Pancreas (tissue), 10 donors: Measurements from ENCODE around the gene KPRP. TPM values are rescaled to one million over a fixed set of nuclear protein-coding genes. Genes with fewer than 3 reads are reported as not detected.

ENCODE experiments used
- ATAC-seq, 4 donors: fragments of 200-7000 bp; cut with Tn5 transposase; one replicate each; pipeline versions ENCODE4 v1.8.0 to v1.9.1; 2020; ENCODE audit warnings: mild to moderate bottlenecking in 4 of 4, moderate library complexity in 4 of 4
- DNase-seq, 6 donors: peaks; one replicate each; pipeline ENCODE4 v3.0.0-alpha.2; 2020
- FAIRE-seq: peaks from 2 replicates; lab custom pipeline; 2012; peaks lifted over from hg19 to GRCh38; lab: Jason Lieb, UNC
- H3K27ac ChIP-seq, 4 donors: fragments of 200-600 bp; sonication (generic); 1 replicate in 3 of 4; 2 replicates in 1 of 4; pipeline versions ENCODE4 v1.5.0 to v1.8.0; 2020
- H3K27me3 ChIP-seq, 4 donors: fragments of 200-600 bp; one replicate each; pipeline ENCODE4 v1.8.0; 2021
- H3K36me3 ChIP-seq, 3 donors: fragments of 200-600 bp; sonication (generic) in 1 of 3; one replicate each; pipeline versions ENCODE4 v1.5.0 to v1.8.0; 2020 to 2021
- H3K4me1 ChIP-seq, 3 donors: fragments of 200-600 bp; one replicate each; pipeline ENCODE4 v1.8.0; 2021
- H3K4me3 ChIP-seq, 4 donors: fragments of 200-600 bp; sonication (generic) in 2 of 4; one replicate each; pipeline versions ENCODE4 v1.5.0 to v1.8.0; 2020 to 2021
- H3K9me3 ChIP-seq, 4 donors: fragments of 200-600 bp; one replicate each; pipeline ENCODE4 v1.8.0; 2021
- WGBS, 2 donors: extraction: QIAGEN DNeasy Blood & Tissue Kit; methylation state at CpG; one replicate each; pipeline ENCODE4 v1.1.7; 2013; 5-methylcytosine and 5-hydroxymethylcytosine counted together
- intact Hi-C, 3 donors: fragments of 100-400 bp; cut with DNase I; formaldehyde crosslinking; loops; one replicate each; pipeline versions ENCODE4 v1.11.1 to v1.14.2; 2022
- polyA plus RNA-seq, 2 donors: library from polyadenylated mRNA; stranded (reverse); fragments of 200-250 nt; gene quantifications; one replicate each; pipeline ENCODE4 v1.2.3, GENCODE V29; 2013
- total RNA-seq, 6 donors: library from RNA; stranded (reverse); fragmentation: NEBNext Ultra II Directional in 4 of 6; extraction: Animal tissue kit (Norgen Biotek cat#: 25700) in 4 of 6; gene quantifications; one replicate each; pipeline versions ENCODE4 v1.2.1 to v1.2.4, GENCODE V29; 2021 to 2023
- TF ChIP-seq, protein P1 (sequence below), 4 donors: fragments of 200-600 bp; sonication (generic) in 3 of 4; IDR thresholded peaks; one replicate each; pipeline versions ENCODE4 v1.5.0 to v1.8.0; 2021; ENCODE audit warnings: antibody characterized with exemption in 4 of 4
- donor health status: healthy with polysubstance abuse.
- donor health status: DM: no; HTN: no; CAD: no; lungs with moderate emphysema.
- donor health status: DM: no; HTN: no; CAD: no.
- donor health status: control.
- donor health status: control.
- donor health status: Bipolar disorder and iron deficiency.
- donor health status: DM: yes; HTN: yes; CAD: no.
- donor health status: DM: no; HTN: no; CAD: no.
- donor health status: DM: no; HTN: no; CAD: no.
- donor health status: DM: yes; HTN: yes; CAD: no.

The KPRP gene, protein sequence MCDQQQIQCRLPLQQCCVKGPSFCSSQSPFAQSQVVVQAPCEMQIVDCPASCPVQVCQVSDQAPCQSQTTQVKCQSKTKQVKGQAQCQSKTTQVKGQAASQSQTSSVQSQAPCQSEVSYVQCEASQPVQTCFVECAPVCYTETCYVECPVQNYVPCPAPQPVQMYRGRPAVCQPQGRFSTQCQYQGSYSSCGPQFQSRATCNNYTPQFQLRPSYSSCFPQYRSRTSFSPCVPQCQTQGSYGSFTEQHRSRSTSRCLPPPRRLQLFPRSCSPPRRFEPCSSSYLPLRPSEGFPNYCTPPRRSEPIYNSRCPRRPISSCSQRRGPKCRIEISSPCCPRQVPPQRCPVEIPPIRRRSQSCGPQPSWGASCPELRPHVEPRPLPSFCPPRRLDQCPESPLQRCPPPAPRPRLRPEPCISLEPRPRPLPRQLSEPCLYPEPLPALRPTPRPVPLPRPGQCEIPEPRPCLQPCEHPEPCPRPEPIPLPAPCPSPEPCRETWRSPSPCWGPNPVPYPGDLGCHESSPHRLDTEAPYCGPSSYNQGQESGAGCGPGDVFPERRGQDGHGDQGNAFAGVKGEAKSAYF
- total RNA-seq: not detected
- polyA plus RNA-seq: not detected

DNA sequence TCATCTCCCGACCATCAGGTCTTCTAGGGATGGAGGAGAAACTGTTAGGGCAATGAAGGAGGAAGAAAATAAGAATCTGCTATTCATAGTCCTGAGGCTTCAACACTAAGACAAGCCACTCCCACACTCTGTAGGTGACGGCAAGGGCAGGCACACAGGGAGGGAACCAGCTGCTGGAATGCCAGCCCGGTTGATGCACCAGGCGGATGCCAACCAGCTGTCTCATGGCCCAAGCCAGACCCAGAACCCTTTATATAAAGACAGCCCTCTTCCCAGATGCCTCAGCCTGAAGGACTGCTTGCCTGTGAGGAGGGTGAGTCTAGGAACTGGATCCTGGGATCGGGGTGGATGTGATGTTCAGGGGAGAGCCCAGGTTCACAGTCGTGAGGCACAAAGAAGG, at the start of gene KPRP:
Gene KPRP (plus strand): TSS at position 279 of the 400 bp plus-strand sequence. CDS start 1,564 bp downstream, outside the sequence.
- H3K4me3 ChIP-seq: no peak within 1 kb of the TSS
- no peak within 1 kb of the TSS for H3K27ac ChIP-seq
- intact Hi-C loops: no loop called here
- peaks cover 0 to 10% (median 0%) of the 10 kb centered on the region in 4 donors for H3K27me3 ChIP-seq
- FAIRE-seq (no peak), ATAC-seq (no peak), DNase-seq (no peak)
- TF ChIP-seq, protein P1, sequence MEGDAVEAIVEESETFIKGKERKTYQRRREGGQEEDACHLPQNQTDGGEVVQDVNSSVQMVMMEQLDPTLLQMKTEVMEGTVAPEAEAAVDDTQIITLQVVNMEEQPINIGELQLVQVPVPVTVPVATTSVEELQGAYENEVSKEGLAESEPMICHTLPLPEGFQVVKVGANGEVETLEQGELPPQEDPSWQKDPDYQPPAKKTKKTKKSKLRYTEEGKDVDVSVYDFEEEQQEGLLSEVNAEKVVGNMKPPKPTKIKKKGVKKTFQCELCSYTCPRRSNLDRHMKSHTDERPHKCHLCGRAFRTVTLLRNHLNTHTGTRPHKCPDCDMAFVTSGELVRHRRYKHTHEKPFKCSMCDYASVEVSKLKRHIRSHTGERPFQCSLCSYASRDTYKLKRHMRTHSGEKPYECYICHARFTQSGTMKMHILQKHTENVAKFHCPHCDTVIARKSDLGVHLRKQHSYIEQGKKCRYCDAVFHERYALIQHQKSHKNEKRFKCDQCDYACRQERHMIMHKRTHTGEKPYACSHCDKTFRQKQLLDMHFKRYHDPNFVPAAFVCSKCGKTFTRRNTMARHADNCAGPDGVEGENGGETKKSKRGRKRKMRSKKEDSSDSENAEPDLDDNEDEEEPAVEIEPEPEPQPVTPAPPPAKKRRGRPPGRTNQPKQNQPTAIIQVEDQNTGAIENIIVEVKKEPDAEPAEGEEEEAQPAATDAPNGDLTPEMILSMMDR (IDR thresholded peaks at IDR 0.05): no peak
- no peaks in the 10 kb centered on the region for H3K36me3 ChIP-seq
- WGBS, 2 donors: 39 to 53% methylated on average over 6 of the region's 6 CpGs
- no peaks in the 10 kb centered on the region for H3K4me1 ChIP-seq
- no peaks in the 10 kb centered on the region for H3K9me3 ChIP-seq

DNA sequence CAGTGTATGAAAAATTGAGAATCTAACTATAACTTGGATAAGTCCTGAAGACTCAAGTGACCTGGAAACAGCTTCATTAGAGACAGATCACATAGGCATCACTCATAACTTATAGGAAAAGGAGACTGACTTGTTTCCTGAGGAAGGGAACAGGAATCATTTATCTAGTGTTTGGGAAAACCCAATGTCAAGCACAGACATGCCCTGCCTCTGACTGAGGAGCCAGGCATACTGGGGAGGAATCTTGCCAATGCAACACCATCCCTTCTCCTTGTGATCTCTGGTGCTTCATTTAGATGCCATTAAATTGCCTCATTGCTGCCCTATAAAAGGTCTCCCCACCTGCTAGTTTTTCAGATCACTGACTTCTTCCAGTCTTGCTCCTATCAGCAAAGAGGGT, 39.6 kb upstream of the KPRP start:
- Histone ChIP-seq H3K27ac (no peak overlapping the region), H3K36me3 (no peaks in the 10 kb centered on the region), H3K4me3 (no peak overlapping the region), H3K4me1 (no peaks in the 10 kb centered on the region), H3K27me3 (no peaks in the 10 kb centered on the region), H3K9me3 (no peaks in the 10 kb centered on the region)
- intact Hi-C loops: no loop called here
- DNase-seq: no peak
- FAIRE-seq: no peak
- TF ChIP-seq, protein P1 (IDR thresholded peaks at IDR 0.05): no peak
- ATAC-seq: no peak

DNA sequence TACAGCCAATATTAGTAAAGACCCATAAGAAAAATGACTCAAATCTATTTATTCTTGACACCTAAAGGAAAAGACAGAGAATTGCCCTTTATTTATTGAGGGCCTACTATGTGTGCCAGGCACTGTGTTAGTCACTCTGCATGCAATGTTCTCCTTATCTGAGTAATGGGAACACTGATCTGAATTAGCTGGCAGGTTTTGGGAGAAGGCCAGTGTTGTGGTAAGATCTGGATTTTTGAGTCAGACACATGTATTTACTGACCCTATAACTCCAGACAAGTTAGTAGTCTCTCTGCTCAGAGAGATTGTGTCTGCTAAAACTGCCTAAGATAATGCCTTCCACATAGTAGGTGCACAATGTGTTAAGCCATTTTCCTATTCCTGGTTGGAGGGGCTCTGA, 32.6 kb upstream of the KPRP start:
- no peaks in the 10 kb centered on the region for H3K36me3 ChIP-seq
- DNase-seq (no peak), FAIRE-seq (no peak), ATAC-seq (no peak)
- TF ChIP-seq, protein P1 (IDR thresholded peaks at IDR 0.05): no peak
- H3K27ac ChIP-seq: no peak overlapping the region
- no peak overlapping the region for H3K4me3 ChIP-seq
- no peaks in the 10 kb centered on the region for H3K4me1 ChIP-seq
- intact Hi-C loops: no loop called here
- no peaks in the 10 kb centered on the region for H3K27me3 ChIP-seq
- H3K9me3 ChIP-seq: no peaks in the 10 kb centered on the region

DNA sequence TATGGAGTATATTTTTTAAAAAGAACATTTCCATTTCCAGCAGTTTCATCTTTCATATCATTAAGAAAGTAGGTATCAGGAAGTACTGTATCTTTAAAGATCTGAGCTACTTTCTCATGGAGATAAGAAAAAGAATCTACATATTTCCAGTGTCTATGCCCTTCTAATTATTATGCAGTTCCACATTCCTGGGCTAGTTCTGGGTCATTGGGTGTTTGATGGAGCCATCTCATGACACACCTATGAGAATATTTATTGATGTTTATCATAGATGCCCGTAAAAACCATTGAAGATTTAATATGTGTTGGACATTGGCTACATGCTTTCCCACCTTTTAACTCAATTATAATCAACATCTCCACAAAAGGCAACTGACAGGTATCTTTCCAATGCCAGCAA, 28.8 kb upstream of the KPRP start:
- intact Hi-C loops: no loop called here
- FAIRE-seq (no peak), ATAC-seq (no peak), DNase-seq (no peak)
- Histone ChIP-seq H3K27me3 (peaks cover 0 to 5% (median 0%) of the 10 kb centered on the region in 4 donors), H3K27ac (no peak overlapping the region), H3K4me3 (no peak overlapping the region), H3K9me3 (no peaks in the 10 kb centered on the region), H3K36me3 (no peaks in the 10 kb centered on the region), H3K4me1 (no peaks in the 10 kb centered on the region)
- 61 to 78% methylated on average over 1 of the region's 1 CpG for WGBS, 2 donors
- TF ChIP-seq, protein P1 (IDR thresholded peaks at IDR 0.05): no peak

DNA sequence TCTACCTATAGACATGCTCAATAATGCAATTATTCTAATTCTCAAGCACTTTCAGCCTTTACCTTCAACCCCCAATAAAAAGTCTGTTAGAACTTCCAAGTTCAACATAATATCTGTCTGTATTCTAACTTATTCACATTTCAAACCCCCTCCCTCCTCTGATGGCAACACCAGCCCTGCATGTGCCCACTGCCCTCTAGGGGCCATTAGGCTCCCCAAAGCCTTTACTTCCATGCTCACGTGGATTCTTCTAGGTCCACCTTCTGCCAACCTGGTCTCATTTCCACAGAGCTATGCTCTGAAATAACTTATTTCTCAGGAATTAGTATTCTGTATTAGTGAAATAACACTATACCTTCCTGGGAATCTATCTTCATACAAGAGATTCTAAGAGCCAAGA, 22.2 kb upstream of the KPRP start:
- Histone ChIP-seq H3K9me3 (no peaks in the 10 kb centered on the region), H3K4me3 (no peak overlapping the region), H3K4me1 (no peaks in the 10 kb centered on the region), H3K27me3 (peaks cover 0 to 6% (median 0%) of the 10 kb centered on the region in 4 donors), H3K36me3 (no peaks in the 10 kb centered on the region), H3K27ac (no peak overlapping the region)
- intact Hi-C loops: no loop called here
- WGBS, 2 donors: 7 to 22% methylated on average over 1 of the region's 1 CpG
- ATAC-seq (no peak), DNase-seq (no peak), FAIRE-seq (no peak)
- TF ChIP-seq, protein P1 (IDR thresholded peaks at IDR 0.05): no peak
